Activated T-helper 17 cell treated with anti-CD3 and anti-CD28 coated beads, Interleukin-2, amount 50 U/mL, for 72 hours (primary cell): Measurements from ENCODE around the gene PTPRR. TPM values are rescaled to one million over a fixed set of nuclear protein-coding genes. Genes with fewer than 3 reads are reported as not detected.

ENCODE experiments used
- ATAC-seq: fragments of 150-1000 bp; cut with Tn5 transposase; replicated peaks from 2 replicates; pipeline ENCODE4 v1.10.0; 2021; ENCODE audit warnings: mild to moderate bottlenecking, moderate library complexity
- H3K27ac Mint-ChIP-seq: one replicate; pipeline ENCODE4 v1.8.0; 2022; ENCODE audit warnings: mixed read lengths
- H3K27me3 Mint-ChIP-seq: one replicate; pipeline ENCODE4 v1.8.0; 2022; ENCODE audit warnings: mixed read lengths
- H3K36me3 Mint-ChIP-seq: one replicate; pipeline ENCODE4 v1.8.0; 2022; ENCODE audit warnings: low read depth, mild to moderate bottlenecking, mixed read lengths
- H3K4me1 Mint-ChIP-seq: one replicate; pipeline ENCODE4 v1.8.0; 2022; ENCODE audit warnings: mixed read lengths
- H3K4me3 Mint-ChIP-seq: one replicate; pipeline ENCODE4 v1.8.0; 2022; ENCODE audit warnings: mild to moderate bottlenecking, mixed read lengths
- H3K9me3 Mint-ChIP-seq: one replicate; pipeline ENCODE4 v1.8.0; 2022; ENCODE audit warnings: mixed read lengths
- total RNA-seq, 2 donors: library from RNA; stranded (reverse); gene quantifications; one replicate each; pipeline ENCODE4 v1.2.3, GENCODE V29; 2022

The PTPRR gene
- total RNA-seq, 2 donors from 2014 or later, result not detected

DNA sequence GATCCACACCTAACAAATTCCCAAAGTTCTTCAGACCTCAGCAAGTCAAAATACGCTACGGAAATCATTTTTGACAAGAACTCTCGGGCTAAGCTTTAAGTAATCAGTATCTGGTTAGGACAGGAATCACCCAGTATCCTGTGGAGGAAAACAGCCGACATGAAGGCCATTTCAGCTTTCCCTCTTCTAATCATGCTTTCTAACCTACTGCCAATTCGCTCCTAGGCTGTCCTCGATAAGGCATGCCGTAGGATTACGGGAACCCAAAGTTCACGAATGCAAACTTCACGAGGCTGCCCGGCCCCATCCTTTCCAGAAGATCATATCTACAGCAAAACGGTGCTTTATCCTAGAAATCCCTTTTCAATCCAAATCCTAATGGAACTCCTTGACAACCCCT, 201.5 kb downstream of the PTPRR start:
- Mint-ChIP-seq H3K9me3 (no peaks in the 10 kb centered on the region), H3K27me3 (peaks cover 12% of the 10 kb centered on the region), H3K4me1 (peaks cover 8% of the 10 kb centered on the region), H3K36me3 (no peaks in the 10 kb centered on the region), H3K27ac (no peak overlapping the region), H3K4me3 (no peak overlapping the region)
- ATAC-seq, result no peak

DNA sequence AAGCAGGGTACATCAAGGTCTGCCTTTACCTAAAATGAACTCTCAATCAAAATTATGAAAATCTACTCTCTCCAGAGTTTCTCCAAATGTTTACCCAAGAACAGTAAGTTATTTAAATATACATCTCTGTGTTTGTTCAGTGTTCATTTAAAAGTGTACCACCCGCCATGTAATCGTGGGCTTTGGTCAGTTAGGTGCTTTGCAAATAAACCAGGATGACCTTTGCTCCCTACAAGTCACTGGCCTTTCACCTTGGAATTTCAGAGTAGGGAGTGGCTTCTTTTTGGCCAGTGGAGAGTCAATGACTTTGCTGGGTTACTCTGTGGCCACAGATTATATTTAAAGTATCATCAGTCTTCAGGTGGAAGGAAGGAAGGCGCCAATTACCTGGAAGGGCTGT, 208.7 kb downstream of the PTPRR start:
- Mint-ChIP-seq H3K4me3 (no peak overlapping the region), H3K4me1 (no peaks in the 10 kb centered on the region), H3K27me3 (peaks cover 14% of the 10 kb centered on the region), H3K36me3 (no peaks in the 10 kb centered on the region), H3K9me3 (no peaks in the 10 kb centered on the region), H3K27ac (no peak overlapping the region)
- no peak for ATAC-seq

DNA sequence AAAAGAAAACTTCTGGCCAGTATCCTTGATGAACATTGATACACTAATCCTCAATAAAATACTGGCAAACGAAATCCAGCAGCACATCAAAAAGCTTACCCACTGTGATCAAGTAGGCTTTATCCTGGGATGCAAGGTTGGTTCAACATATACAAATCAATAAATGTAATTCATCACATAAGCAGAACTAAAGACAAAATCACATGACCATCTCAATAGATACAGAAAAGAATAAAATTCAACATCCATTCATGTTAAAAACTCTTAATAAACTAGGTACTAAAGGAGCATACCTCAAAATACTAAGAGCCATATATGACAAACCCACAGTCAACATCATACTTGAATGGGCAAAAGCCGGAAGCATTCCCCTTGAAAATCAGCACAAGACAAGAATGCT, 211.5 kb downstream of the PTPRR start:
- Mint-ChIP-seq H3K9me3 (no peaks in the 10 kb centered on the region), H3K36me3 (no peaks in the 10 kb centered on the region), H3K4me3 (no peak overlapping the region)

DNA sequence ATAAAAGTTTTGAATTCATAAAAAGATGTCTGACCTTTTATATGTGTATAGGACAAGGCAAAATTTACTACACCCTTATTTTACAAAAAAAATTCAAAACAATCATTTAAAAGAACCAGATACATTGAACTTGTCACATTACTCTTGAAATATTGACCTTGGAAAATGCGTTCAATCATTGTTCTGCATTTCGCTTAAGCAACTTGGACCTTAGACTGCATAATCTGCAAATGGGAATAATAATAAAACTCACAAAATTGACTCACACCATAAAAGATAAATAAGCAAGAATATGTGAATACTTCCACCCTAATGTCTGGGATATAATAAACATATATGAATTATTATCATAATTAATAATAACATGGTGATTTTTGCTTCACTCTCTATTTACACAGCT, 213.9 kb downstream of the PTPRR start:
- H3K36me3 Mint-ChIP-seq, result no peaks in the 10 kb centered on the region
- H3K27ac Mint-ChIP-seq, result no peak overlapping the region
- H3K4me3 Mint-ChIP-seq, result no peak overlapping the region
- H3K4me1 Mint-ChIP-seq, result no peaks in the 10 kb centered on the region
- ATAC-seq, result no peak
- peaks cover 19% of the 10 kb centered on the region for H3K27me3 Mint-ChIP-seq
- no peaks in the 10 kb centered on the region for H3K9me3 Mint-ChIP-seq

More for the DNA sequence above, 211.5 kb downstream of the PTPRR start:
- Mint-ChIP-seq H3K4me1 (no peaks in the 10 kb centered on the region), H3K27me3 (peaks cover 13% of the 10 kb centered on the region), H3K27ac (no peak overlapping the region)
- no peak for ATAC-seq

DNA sequence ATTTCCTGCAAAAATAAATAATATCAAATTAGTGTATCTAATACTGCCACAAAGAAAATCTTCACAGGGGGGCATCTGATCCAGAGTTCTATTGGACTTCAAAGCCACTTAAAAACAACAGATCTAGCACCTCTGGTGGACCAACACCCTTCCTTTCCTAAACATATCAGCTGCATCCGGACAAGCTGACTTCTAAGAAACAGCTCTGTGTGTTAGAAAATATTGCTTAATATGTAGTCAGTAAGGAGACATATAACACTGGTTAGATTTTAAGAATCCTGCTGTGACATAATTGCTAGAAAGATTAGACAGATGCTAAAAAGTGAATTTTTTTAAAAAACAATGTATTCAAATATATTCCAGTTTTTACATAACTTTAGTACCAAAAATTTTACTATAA, 222.2 kb downstream of the PTPRR start:
- H3K27ac Mint-ChIP-seq, result no peak overlapping the region
- no peaks in the 10 kb centered on the region for H3K9me3 Mint-ChIP-seq
- H3K4me1 Mint-ChIP-seq, result no peaks in the 10 kb centered on the region
- H3K4me3 Mint-ChIP-seq, result no peak overlapping the region
- H3K27me3 Mint-ChIP-seq, result peaks cover 15% of the 10 kb centered on the region
- no peak for ATAC-seq
- no peaks in the 10 kb centered on the region for H3K36me3 Mint-ChIP-seq

DNA sequence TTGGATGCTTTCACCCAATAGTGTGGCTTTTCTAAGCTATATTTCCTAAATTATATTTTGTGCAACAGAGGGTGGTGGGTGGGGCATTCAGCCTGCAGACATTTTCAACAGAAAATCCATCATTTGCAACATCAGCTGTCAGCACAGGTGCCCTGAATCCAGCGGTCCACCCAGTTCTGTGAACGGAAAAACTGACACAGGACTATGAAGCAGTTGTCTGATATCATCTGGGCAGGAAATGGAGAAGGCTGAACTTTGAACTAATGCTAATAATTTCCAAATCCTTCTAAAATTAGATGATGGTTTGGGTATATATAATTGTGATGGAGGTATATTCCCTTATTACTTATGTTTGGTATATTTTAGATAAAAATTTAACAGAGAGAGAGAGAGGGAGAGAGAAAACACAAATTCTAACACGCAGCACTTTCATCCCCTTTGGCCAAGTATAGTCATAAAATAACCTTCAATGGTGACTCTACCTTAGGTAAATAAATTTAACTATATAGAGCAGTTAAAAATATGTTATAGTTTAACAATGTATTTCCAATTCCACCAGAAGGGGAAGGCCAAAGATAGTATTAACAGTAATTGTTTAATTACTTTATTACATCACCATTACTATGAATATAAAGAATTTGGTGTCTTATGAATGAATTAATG, 225.0 kb downstream of the PTPRR start:
- Mint-ChIP-seq H3K27ac (no peak overlapping the region), H3K9me3 (no peaks in the 10 kb centered on the region), H3K27me3 (peaks cover 7% of the 10 kb centered on the region), H3K4me3 (no peak overlapping the region), H3K4me1 (no peaks in the 10 kb centered on the region), H3K36me3 (no peaks in the 10 kb centered on the region)
- ATAC-seq, result no peak

DNA sequence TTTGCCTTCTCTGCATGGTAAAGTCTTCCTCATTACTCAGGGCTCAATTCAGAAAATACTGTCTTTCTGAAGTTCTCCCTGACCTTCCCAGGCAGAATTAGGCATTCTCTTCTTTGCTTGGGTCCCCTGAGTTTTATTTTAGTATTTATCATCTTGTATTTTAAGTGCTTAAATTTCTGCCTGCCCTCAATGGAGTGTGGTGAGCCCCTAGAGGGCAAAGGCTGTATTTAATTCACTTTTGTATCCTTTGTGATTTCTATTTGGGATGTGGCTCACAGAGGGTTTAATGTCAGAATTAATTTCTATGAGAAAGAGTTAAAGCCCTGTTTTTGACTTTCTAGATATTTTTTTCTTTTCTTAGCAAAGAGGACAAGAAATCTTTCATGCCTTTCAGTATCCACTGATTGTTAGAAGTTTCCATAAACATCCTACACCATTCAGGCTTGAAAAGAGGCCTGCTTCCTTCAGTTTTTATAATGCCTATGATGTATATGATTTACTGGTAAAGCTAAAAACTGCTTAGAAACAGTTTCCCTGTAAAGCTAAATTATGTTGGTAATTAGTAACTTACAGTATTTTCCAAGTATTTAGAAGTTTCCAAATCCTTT, 227.8 kb downstream of the PTPRR start:
- H3K27me3 Mint-ChIP-seq, result no peaks in the 10 kb centered on the region
- no peak for ATAC-seq
- H3K4me3 Mint-ChIP-seq, result no peak overlapping the region
- no peaks in the 10 kb centered on the region for H3K4me1 Mint-ChIP-seq
- no peak overlapping the region for H3K27ac Mint-ChIP-seq
- H3K36me3 Mint-ChIP-seq, result no peaks in the 10 kb centered on the region
- H3K9me3 Mint-ChIP-seq, result no peaks in the 10 kb centered on the region

DNA sequence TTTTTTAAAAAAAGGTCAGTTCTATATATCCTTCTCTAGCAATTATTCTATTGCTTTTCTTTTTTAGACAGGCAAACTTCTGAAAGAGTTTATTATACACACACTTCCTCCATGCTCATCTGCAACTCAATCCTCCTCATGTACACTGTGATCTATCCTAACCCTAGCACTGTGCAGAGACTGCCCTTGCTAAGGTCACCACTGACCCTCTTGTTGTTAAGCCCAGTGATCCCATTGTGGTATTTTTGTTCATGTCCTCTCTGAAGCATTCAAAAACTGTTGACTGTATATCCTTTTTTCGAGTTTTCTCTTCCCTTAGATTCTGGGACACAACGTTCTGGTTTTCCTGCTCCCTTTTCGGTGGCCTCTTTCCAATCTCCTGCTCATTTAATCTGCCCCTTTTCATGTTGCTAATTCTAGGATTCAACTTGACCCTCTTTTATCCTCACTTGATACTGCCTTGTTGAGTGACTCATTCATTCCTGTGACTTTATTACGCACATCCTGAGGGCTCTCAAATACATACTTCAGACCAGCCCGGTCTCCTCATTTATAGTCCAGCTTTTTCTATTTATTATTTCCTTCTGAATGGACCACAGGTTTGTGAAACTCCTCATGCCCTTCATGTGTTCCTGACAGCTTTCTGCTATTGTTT, 229.4 kb downstream of the PTPRR start:
- Mint-ChIP-seq H3K4me1 (no peaks in the 10 kb centered on the region), H3K27ac (no peak overlapping the region), H3K4me3 (no peak overlapping the region), H3K9me3 (no peaks in the 10 kb centered on the region), H3K27me3 (no peaks in the 10 kb centered on the region), H3K36me3 (no peaks in the 10 kb centered on the region)
- ATAC-seq, result no peak

GRCh38 chr12:70686907-70687306, 233.6 kb downstream of the PTPRR start:
- no peaks in the 10 kb centered on the region for H3K36me3 Mint-ChIP-seq
- no peaks in the 10 kb centered on the region for H3K9me3 Mint-ChIP-seq
- no peaks in the 10 kb centered on the region for H3K4me1 Mint-ChIP-seq
- H3K4me3 Mint-ChIP-seq, result no peak overlapping the region
- ATAC-seq, result no peak
- no peak overlapping the region for H3K27ac Mint-ChIP-seq
- H3K27me3 Mint-ChIP-seq, result no peaks in the 10 kb centered on the region

DNA sequence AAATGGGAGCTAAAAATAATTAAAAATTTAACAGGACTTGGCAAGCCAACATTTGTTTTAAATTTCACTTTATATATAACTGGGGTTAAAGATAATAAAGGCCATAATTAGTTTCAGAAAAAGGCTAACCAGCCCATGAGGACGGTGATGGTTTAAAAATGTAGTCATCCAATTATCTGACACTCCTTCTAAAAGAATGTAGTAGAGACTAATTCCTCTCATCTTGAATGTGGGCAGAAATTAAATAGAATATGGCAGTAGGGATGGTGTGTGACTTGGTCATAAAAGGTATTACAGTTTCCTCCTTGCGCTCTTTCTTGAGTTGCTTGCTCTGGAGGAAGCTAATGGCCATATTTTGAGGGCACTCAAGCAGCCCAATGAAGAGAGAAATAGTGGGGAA, 234.2 kb downstream of the PTPRR start:
- Mint-ChIP-seq H3K4me1 (no peaks in the 10 kb centered on the region), H3K9me3 (no peaks in the 10 kb centered on the region), H3K27me3 (no peaks in the 10 kb centered on the region), H3K27ac (no peak overlapping the region), H3K4me3 (no peak overlapping the region), H3K36me3 (no peaks in the 10 kb centered on the region)
- ATAC-seq, result no peak

GRCh38 chr12:70683976-70684375, 236.6 kb downstream of the PTPRR start:
- Mint-ChIP-seq H3K4me3 (no peak overlapping the region), H3K4me1 (no peaks in the 10 kb centered on the region)
- ATAC-seq, result no peak

GRCh38 chr12:70671698-70672097, 248.8 kb downstream of the PTPRR start:
- H3K36me3 Mint-ChIP-seq, result no peaks in the 10 kb centered on the region
- H3K27me3 Mint-ChIP-seq, result peaks cover 7% of the 10 kb centered on the region
- H3K4me1 Mint-ChIP-seq, result no peaks in the 10 kb centered on the region
- peaks cover 4% of the 10 kb centered on the region for H3K9me3 Mint-ChIP-seq
- no peak overlapping the region for H3K27ac Mint-ChIP-seq
- ATAC-seq, result no peak
- H3K4me3 Mint-ChIP-seq, result no peak overlapping the region

More at GRCh38 chr12:70683976-70684375, 236.6 kb downstream of the PTPRR start:
- no peak overlapping the region for H3K27ac Mint-ChIP-seq
- H3K27me3 Mint-ChIP-seq, result peaks cover 3% of the 10 kb centered on the region
- H3K36me3 Mint-ChIP-seq, result no peaks in the 10 kb centered on the region
- no peaks in the 10 kb centered on the region for H3K9me3 Mint-ChIP-seq

DNA sequence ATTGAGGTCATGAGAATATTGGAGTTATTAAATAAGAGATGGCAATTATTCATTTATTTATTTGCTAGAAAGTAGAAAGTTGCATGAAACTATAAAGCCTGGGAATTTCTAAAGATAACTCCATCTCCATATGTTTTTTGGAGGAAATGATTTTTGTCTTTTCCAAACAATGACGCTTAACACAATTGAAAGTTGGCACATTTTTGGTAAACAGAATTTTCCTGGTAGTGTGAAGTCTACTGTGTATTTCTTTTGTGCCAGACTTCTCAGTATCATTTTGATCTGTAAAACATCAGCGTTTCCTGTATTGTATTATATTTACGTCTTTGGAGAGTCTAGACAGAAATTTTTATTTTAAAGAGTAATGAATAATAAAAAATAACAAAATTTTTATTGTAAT, 249.6 kb downstream of the PTPRR start:
- Mint-ChIP-seq H3K27me3 (peaks cover 7% of the 10 kb centered on the region), H3K4me1 (no peaks in the 10 kb centered on the region), H3K4me3 (no peak overlapping the region), H3K36me3 (no peaks in the 10 kb centered on the region), H3K27ac (no peak overlapping the region), H3K9me3 (peaks cover 2% of the 10 kb centered on the region)
- ATAC-seq, result no peak

GRCh38 chr12:70667253-70667652, 253.3 kb downstream of the PTPRR start:
- Mint-ChIP-seq H3K27ac (no peak overlapping the region), H3K36me3 (no peaks in the 10 kb centered on the region), H3K4me1 (no peaks in the 10 kb centered on the region), H3K9me3 (no peaks in the 10 kb centered on the region), H3K4me3 (no peak overlapping the region), H3K27me3 (peaks cover 7% of the 10 kb centered on the region)
- no peak for ATAC-seq

DNA sequence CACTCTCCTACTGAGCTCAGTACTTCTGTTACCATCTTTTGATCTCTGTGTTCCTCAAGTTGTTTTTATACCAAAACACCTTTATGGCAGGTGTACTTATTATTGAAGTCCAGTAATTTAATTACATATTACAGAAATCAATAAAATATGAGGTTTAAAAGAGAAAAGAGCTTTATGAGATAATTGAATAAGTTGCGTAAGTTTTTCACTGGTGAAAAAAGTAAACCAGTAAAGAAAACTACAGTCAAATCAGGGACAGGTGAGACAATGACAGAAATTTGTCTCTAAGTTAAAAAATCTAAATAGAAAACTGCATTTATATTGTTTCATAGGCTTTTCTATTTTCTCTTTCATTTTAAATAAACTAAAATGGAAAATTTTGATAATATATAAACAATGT, 254.2 kb downstream of the PTPRR start:
- ATAC-seq, result no peak
- Mint-ChIP-seq H3K9me3 (no peaks in the 10 kb centered on the region), H3K36me3 (no peaks in the 10 kb centered on the region), H3K4me3 (no peak overlapping the region), H3K27ac (no peak overlapping the region), H3K27me3 (peaks cover 7% of the 10 kb centered on the region), H3K4me1 (peaks cover 7% of the 10 kb centered on the region)
